ENCODE results near the gene DDAH1.

The DDAH1 gene

DNA sequence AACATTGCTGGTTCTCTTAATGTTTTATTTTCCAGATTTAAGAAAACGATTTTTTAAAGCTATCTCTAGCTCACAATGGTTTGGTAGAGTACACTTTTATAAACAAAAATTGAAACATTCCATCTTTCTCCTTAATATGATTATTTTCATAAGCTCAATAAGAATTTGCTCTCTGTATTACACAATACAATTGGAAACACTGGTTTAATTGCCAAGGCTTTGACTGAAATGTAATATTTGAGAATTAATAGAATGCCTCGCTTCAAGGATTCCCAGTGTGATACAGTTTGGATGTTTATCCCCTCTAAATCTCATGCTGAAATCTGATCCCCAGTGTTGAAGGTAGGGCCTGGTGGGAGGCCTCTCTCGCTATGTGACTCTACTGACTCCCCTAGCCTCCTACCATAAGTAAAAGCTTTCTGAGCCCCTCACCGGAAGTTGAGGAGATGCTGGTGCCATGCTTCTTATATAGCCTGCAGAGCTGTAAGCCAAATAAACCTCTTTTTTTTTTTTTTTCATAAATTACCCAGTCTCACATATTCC, 67.4 kb downstream of the DDAH1 start:
- TF ChIP-seq, protein P1, sequence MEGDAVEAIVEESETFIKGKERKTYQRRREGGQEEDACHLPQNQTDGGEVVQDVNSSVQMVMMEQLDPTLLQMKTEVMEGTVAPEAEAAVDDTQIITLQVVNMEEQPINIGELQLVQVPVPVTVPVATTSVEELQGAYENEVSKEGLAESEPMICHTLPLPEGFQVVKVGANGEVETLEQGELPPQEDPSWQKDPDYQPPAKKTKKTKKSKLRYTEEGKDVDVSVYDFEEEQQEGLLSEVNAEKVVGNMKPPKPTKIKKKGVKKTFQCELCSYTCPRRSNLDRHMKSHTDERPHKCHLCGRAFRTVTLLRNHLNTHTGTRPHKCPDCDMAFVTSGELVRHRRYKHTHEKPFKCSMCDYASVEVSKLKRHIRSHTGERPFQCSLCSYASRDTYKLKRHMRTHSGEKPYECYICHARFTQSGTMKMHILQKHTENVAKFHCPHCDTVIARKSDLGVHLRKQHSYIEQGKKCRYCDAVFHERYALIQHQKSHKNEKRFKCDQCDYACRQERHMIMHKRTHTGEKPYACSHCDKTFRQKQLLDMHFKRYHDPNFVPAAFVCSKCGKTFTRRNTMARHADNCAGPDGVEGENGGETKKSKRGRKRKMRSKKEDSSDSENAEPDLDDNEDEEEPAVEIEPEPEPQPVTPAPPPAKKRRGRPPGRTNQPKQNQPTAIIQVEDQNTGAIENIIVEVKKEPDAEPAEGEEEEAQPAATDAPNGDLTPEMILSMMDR (conservative IDR thresholded peaks at IDR 0.05; ENCODE audit: low read depth, low read length): no peak
- DNase-seq (ENCODE audit: low read depth): peak; percentile 62
- no peak overlapping the region for H3K4me3 ChIP-seq (ENCODE audit: low read length)

DNA sequence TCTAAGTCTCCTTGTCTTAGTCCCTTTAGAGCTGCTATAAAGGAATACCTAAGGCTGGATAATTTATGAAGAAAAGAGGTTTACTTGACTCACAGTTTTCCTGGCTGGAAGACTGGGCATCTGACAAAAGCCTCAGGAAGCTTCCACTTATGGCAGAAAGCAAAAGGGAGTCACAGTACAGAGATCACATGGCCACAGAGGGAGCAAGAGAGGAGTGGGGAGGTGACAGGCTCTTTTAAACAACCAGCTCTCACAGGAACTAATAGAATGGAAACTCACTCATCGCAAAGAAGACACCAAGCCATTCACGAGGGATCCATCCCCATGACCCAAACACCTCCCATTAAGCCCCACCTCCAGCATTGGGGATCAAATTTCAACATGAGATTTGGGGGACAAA, 68.8 kb downstream of the DDAH1 start:
- TF ChIP-seq, protein P1 (conservative IDR thresholded peaks at IDR 0.05; ENCODE audit: low read depth, low read length): no peak
- no peak for DNase-seq (ENCODE audit: low read depth)
- no peak overlapping the region for H3K4me3 ChIP-seq (ENCODE audit: low read length)

DNA sequence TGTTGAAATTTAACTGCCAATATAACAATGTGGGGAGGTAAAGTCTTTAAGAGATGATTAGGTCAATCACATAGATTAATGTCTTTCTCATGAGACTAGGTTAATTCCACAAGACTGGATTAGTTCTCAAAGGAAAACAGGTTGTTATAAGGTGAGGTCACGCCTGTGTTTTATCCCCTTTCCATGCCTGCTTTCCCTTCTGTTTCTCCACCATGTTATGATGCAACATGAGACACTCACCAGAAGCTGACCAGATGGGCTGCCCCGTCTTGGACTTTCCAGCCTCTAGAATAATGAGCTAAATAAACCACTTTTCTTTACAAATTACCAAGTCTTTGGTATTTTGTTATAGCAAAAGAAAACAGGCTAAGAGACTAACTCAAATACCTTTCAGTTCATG, 70.8 kb downstream of the DDAH1 start:
- DNase-seq (ENCODE audit: low read depth): no peak
- TF ChIP-seq, protein P1 (conservative IDR thresholded peaks at IDR 0.05; ENCODE audit: low read depth, low read length): no peak
- H3K4me3 ChIP-seq (ENCODE audit: low read length): no peak overlapping the region

DNA sequence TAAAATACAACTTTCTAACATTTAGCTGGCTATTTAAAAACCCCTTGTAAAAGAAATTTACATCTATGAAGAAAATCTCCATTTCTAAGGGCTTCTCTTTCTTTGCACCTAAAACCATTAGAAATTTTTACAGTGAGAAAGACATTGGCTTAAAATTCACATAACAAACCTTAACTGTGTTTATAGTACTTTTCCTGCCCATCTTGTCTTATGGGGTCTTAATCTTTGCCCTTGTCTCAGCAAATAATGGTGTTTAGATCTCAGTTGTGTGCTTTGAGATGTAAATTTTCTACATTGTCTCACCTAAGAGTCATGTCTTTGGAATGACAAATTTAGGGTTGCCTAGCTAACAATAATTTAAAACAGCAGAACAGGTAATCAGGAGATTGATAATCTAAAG, 71.5 kb downstream of the DDAH1 start:
- TF ChIP-seq, protein P1 (conservative IDR thresholded peaks at IDR 0.05; ENCODE audit: low read depth, low read length): no peak
- DNase-seq (ENCODE audit: low read depth): no peak
- H3K4me3 ChIP-seq (ENCODE audit: low read length): no peak overlapping the region

DNA sequence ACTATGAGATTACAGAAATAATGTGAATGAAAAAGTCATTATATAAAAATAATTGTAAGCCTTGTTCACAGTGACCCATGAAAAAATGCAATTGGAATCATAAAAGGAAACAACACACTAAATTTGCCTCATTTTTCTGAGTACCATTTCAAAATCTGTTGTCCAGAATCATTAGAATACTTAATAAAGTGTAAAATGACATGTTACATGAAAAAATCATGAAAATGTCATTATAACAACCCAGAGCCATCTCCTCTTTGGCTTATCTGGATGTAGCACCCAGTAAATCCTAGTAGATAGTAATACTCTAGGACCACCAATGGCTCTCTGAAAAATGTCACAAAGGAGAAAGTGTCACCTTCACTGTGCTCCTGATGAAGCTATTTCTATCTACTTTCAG, 76.5 kb downstream of the DDAH1 start:
- no peak for DNase-seq (ENCODE audit: low read depth)
- TF ChIP-seq, protein P1 (conservative IDR thresholded peaks at IDR 0.05; ENCODE audit: low read depth, low read length): no peak
- no peak overlapping the region for H3K4me3 ChIP-seq (ENCODE audit: low read length)

DNA sequence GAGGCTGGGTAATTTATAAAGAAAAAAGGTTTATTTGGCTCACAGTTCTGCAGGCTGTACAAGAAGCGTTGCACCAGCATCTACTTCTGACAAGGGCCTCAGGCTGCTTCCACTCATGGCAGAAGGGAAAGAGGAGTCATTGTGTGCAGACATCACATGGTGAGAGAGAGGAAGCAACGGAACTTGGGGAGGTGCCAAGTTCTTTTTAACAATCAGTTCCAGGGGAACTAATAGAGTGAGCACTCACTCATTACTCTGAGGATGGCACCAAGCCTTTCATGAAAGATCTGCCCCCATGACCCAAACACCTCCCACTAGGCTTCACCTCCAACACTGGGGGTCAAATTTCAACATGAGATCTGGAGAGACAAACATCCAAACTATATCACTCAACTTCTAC, 77.2 kb downstream of the DDAH1 start:
- no peak overlapping the region for H3K4me3 ChIP-seq (ENCODE audit: low read length)
- TF ChIP-seq, protein P1 (conservative IDR thresholded peaks at IDR 0.05; ENCODE audit: low read depth, low read length): no peak
- DNase-seq (ENCODE audit: low read depth): no peak

DNA sequence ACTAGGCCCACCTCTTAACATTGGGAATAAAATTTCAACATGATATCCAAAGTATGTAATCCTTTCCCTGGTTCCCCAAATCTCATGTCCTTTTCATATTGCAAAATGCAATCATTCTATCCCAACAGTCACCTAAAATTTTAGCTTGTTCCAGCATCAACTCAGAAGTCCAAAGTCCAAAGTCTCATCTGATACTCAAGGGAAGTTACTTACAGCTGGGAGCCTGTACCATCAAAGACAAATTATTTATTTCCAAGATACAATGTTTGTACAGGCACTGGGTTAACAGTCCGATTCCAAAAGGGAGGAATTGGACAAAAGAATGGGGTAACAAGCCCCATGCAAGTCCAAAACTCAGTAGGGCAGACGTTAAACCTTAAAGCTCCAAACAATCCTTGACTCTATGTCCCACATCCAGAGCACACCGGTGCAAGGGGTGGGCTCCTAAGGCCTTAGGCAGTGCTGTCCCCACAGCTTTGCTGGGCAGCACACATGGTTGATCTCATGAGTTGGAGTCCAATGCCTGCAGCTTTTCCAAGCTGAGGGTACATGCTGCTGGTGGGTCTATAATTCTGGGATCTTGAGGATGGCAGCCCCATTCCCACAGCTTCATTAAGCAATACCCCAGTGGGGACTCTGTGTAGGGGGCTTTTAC, 78.8 kb downstream of the DDAH1 start:
- H3K4me3 ChIP-seq (ENCODE audit: low read length): no peak overlapping the region
- DNase-seq (ENCODE audit: low read depth): no peak
- TF ChIP-seq, protein P1 (conservative IDR thresholded peaks at IDR 0.05; ENCODE audit: low read depth, low read length): no peak
